Liver (tissue), 9 donors: ENCODE results near the gene OOSP4A. TPM values are rescaled to one million over a fixed set of nuclear protein-coding genes. Genes with fewer than 3 reads are reported as not detected.

Experiments
- DNase-seq: peaks from one replicate; pipeline ENCODE4 v3.0.0-alpha.2; 2017; ENCODE audit warnings: low spot score
- H3K27ac ChIP-seq, 2 donors: one replicate each; pipeline ENCODE4 v1.7.0; 2013; ENCODE audit warnings: inconsistent platforms in 2 of 2, low read length in 2 of 2, control low read depth in 1 of 2, low read depth in 1 of 2, mild to moderate bottlenecking in 1 of 2
- H3K27me3 ChIP-seq, 4 donors: one replicate each; pipeline versions ENCODE4 v1.6.1 to v1.7.0; 2013; ENCODE audit warnings: low read length in 3 of 4, inconsistent platforms in 1 of 4, mild to moderate bottlenecking in 1 of 4, moderate library complexity in 1 of 4; ENCODE audit not compliant: control insufficient read depth in 4 of 4, insufficient read depth in 4 of 4
- H3K36me3 ChIP-seq, 4 donors: one replicate each; pipeline versions ENCODE4 v1.6.1 to v1.7.0; 2013; ENCODE audit warnings: low read length in 3 of 4, mild to moderate bottlenecking in 3 of 4, low read depth in 1 of 4, moderate library complexity in 1 of 4; ENCODE audit not compliant: control insufficient read depth in 4 of 4, insufficient read depth in 3 of 4
- H3K4me1 ChIP-seq, 4 donors: one replicate each; pipeline versions ENCODE4 v1.6.1 to v1.7.0; 2013; ENCODE audit warnings: low read length in 3 of 4, mild to moderate bottlenecking in 3 of 4, moderate library complexity in 1 of 4; ENCODE audit not compliant: control insufficient read depth in 4 of 4, insufficient read depth in 4 of 4
- H3K4me3 ChIP-seq, 3 donors: one replicate each; pipeline versions ENCODE4 v1.6.1 to v1.7.0; 2013; ENCODE audit warnings: low read length in 3 of 3, control low read depth in 1 of 3, low read depth in 1 of 3, mild to moderate bottlenecking in 1 of 3
- H3K9ac ChIP-seq, 2 donors: one replicate each; pipeline ENCODE4 v1.7.0; 2013; ENCODE audit warnings: low read length in 2 of 2, mild to moderate bottlenecking in 2 of 2, moderate library complexity in 2 of 2, control low read depth in 1 of 2, low read depth in 1 of 2
- H3K9me3 ChIP-seq, 4 donors: one replicate each; pipeline versions ENCODE4 v1.6.1 to v1.7.0; 2013; ENCODE audit warnings: low read length in 3 of 4; ENCODE audit not compliant: control insufficient read depth in 4 of 4
- ATF3 ChIP-seq: IDR thresholded peaks from 2 replicates; pipeline ENCODE4 v1.6.1; 2016; ENCODE audit warnings: antibody characterized with exemption
- CTCF ChIP-seq: fragments of 150-350 bp; IDR thresholded peaks from 2 replicates; pipeline ENCODE4 v1.5.1; 2017; ENCODE audit warnings: improper control_type of control experiment, low read depth, low read length; ENCODE audit not compliant: missing input control
- EGR1 ChIP-seq, 2 donors: IDR thresholded peaks; 2 replicates each; pipeline ENCODE4 v1.6.1; 2016 to 2018; ENCODE audit warnings: antibody characterized with exemption in 2 of 2, low read depth in 2 of 2
- FOXA1 ChIP-seq: IDR thresholded peaks from 2 replicates; pipeline ENCODE4 v1.6.1; 2016; ENCODE audit warnings: antibody characterized with exemption
- FOXA2 ChIP-seq: IDR thresholded peaks from 2 replicates; pipeline ENCODE4 v1.6.1; 2016; ENCODE audit warnings: antibody characterized with exemption
- GABPA ChIP-seq, 2 donors: IDR thresholded peaks in 1 of 2; conservative IDR thresholded peaks in 1 of 2; 2 replicates each; pipeline ENCODE4 v1.6.1; 2016; ENCODE audit warnings: antibody characterized with exemption in 2 of 2, mild to moderate bottlenecking in 1 of 2, moderate library complexity in 1 of 2
- HNF4A ChIP-seq, 2 donors: conservative IDR thresholded peaks; 2 replicates each; pipeline ENCODE4 v1.6.1; 2016; ENCODE audit warnings: antibody characterized with exemption in 2 of 2, mild to moderate bottlenecking in 2 of 2
- HNF4G ChIP-seq: IDR thresholded peaks from 2 replicates; pipeline ENCODE4 v1.6.1; 2016; ENCODE audit warnings: antibody characterized with exemption
- JUND ChIP-seq, 2 donors: IDR thresholded peaks; 2 replicates each; pipeline ENCODE4 v1.6.1; 2016; ENCODE audit warnings: antibody characterized with exemption in 2 of 2
- MAX ChIP-seq: IDR thresholded peaks from 2 replicates; pipeline ENCODE4 v1.6.1; 2016; ENCODE audit warnings: antibody characterized with exemption
- NR2F2 ChIP-seq: IDR thresholded peaks from 2 replicates; pipeline ENCODE4 v1.6.1; 2016; ENCODE audit warnings: antibody characterized with exemption
- REST ChIP-seq: IDR thresholded peaks from 2 replicates; pipeline ENCODE4 v1.6.1; 2016; ENCODE audit warnings: antibody characterized with exemption, mild to moderate bottlenecking
- RXRA ChIP-seq, 2 donors: IDR thresholded peaks; 2 replicates each; pipeline ENCODE4 v1.6.1; 2017 to 2018; ENCODE audit warnings: antibody characterized with exemption in 2 of 2, mild to moderate bottlenecking in 1 of 2
- SP1 ChIP-seq: IDR thresholded peaks from 2 replicates; pipeline ENCODE4 v1.6.1; 2018; ENCODE audit warnings: antibody characterized with exemption, mild to moderate bottlenecking
- TAF1 ChIP-seq: conservative IDR thresholded peaks from 2 replicates; pipeline ENCODE4 v1.6.1; 2016; ENCODE audit warnings: antibody characterized with exemption, mild to moderate bottlenecking
- YY1 ChIP-seq: IDR thresholded peaks from 2 replicates; pipeline ENCODE4 v1.6.1; 2016; ENCODE audit warnings: antibody characterized with exemption, mild to moderate bottlenecking
- ZBTB33 ChIP-seq: IDR thresholded peaks from 2 replicates; pipeline ENCODE4 v1.6.1; 2016; ENCODE audit warnings: antibody characterized with exemption
- WGBS: extraction: QIAGEN DNeasy Blood & Tissue Kit; methylation state at CpG from one replicate; pipeline ENCODE4 v1.1.7; 2013; 5-methylcytosine and 5-hydroxymethylcytosine counted together
- polyA plus RNA-seq, 2 donors: library from polyadenylated mRNA; stranded (reverse) in 1 of 2; unstranded in 1 of 2; fragments of 200-250 nt in 1 of 2; fragments of >200 nt in 1 of 2; fragmentation: Nextera tagmentation in 1 of 2; extraction: Ambion mirVana in 1 of 2; gene quantifications; one replicate each; pipeline versions ENCODE4 v1.2.1 to v1.2.3, GENCODE V29; 2013 to 2015
- total RNA-seq, 2 donors: library from RNA; depleted of rRNA; stranded (reverse); fragments of >200 nt; gene quantifications; one replicate each; pipeline ENCODE4 v1.2.3, GENCODE V29; 2014
- donor health status: healthy.
- donor health status: healthy.
- donor health status: healthy.
- donor health status: healthy.
- donor health status: healthy.

Gene OOSP4A
- total and polyA plus RNA-seq, 4 donors, result not detected

GRCh38 chr11:59966201-59966600 is 2.4 kb downstream of the OOSP4A start:
- Histone ChIP-seq H3K36me3 (no peaks in the 10 kb centered on the region), H3K4me1 (no peaks in the 10 kb centered on the region), H3K9ac (no peak overlapping the region), H3K9me3 (no peaks in the 10 kb centered on the region), H3K27ac (no peak overlapping the region), H3K4me3 (no peak overlapping the region), H3K27me3 (no peaks in the 10 kb centered on the region)
- DNase-seq, result no peak
- WGBS, result 92% methylated on average over 3 of the region's 3 CpGs
- TF ChIP-seq ATF3 (no peak), YY1 (no peak), FOXA2 (no peak)

GRCh38 chr11:59967677-59968394 is 4.0 kb downstream of the OOSP4A start:
- no peak overlapping the region for H3K4me3 ChIP-seq
- DNase-seq, result no peak
- no peak overlapping the region for H3K9ac ChIP-seq
- H3K36me3 ChIP-seq, result no peaks in the 10 kb centered on the region
- H3K4me1 ChIP-seq, result no peaks in the 10 kb centered on the region
- 77% methylated on average over 3 of the region's 3 CpGs for WGBS
- H3K27me3 ChIP-seq, result no peaks in the 10 kb centered on the region
- H3K9me3 ChIP-seq, result no peaks in the 10 kb centered on the region
- TF ChIP-seq JUND (IDR thresholded peaks at IDR 0.05) (no peak), MAX (no peak), YY1 (no peak), CTCF (no peak), FOXA1 (no peak), NR2F2 (no peak), SP1 (no peak), REST (no peak), ATF3 (no peak), HNF4G (no peak), HNF4A (conservative IDR thresholded peaks at IDR 0.05) (no peak), RXRA (IDR thresholded peaks at IDR 0.05) (no peak), GABPA (IDR thresholded peaks at IDR 0.05 in 1 of 2, conservative IDR thresholded peaks at IDR 0.05 in 1 of 2) (no peak), EGR1 (IDR thresholded peaks at IDR 0.05; ENCODE audit: low read depth in 2 of 2) (no peak), FOXA2 (no peak), ZBTB33 (no peak), TAF1 (no peak)
- H3K27ac ChIP-seq, result no peak overlapping the region
